ENCODE data around the gene RNF25. TPM values are rescaled to one million over a fixed set of nuclear protein-coding genes. Genes with fewer than 3 reads are reported as not detected.

The RNF25 gene
- total and polyA plus RNA-seq, 2 of the 8 experiments (the other 6 are each of a cell fraction or from before 2014, with no cell fraction given), result 19.6 to 29.6 TPM

DNA sequence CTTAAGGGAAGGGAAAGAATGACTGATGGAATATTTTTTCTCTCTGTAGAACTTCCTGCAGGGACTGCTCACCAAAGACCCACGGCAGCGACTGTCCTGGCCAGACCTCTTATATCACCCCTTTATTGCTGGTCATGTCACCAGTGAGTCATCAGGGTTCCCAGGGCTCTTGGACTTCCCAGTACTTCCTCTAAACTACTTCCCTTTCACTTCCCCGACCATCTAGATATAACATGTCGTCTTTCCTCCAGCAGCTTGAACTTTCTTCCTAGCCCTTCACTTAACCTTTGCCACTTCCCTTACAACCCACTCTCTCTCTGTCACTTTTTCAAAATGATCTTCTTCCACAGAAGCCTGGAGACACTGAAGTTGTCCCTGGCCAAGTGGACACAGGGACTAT, 7.3 kb upstream of the RNF25 start:
- Histone ChIP-seq H3K79me1 (ENCODE audit: low read depth, low read length) (no peaks in the 10 kb centered on the region), H2AK5ac (ENCODE audit: low read depth, low read length) (no peak overlapping the region), H3K36me3 (ENCODE audit: control insufficient read depth in 2 of 4, insufficient read depth in 4 of 4, low read length in 3 of 4) (peaks cover 0 to 19% (median 10%) of the 10 kb centered on the region in 4 experiments; a peak in 5 of 8 replicates), H2BK15ac (ENCODE audit: low read length) (no peak overlapping the region), H3K4me1 (replicated peaks in 1 of 4; ENCODE audit: control insufficient read depth in 3 of 4, insufficient read depth in 4 of 4, low read length in 3 of 4) (no peaks in the 10 kb centered on the region), H4K91ac (replicated peaks; ENCODE audit: insufficient read length, low read length) (no peak overlapping the region), H3K9me3 (ENCODE audit: insufficient read depth in 2 of 2, low read depth in 1 of 2, low read length in 1 of 2) (no peaks in the 10 kb centered on the region), H3K14ac (ENCODE audit: insufficient read length) (no peak overlapping the region), H4K5ac (ENCODE audit: insufficient read length, low read depth, low read length) (no peak overlapping the region), H2BK12ac (ENCODE audit: low read depth, low read length) (no peak overlapping the region), H2BK5ac (ENCODE audit: low read depth, low read length) (no peak overlapping the region), H3K27ac (ENCODE audit: low read depth, low read length) (no peak overlapping the region), H3K27me3 (replicated peaks in 1 of 4; ENCODE audit: control insufficient read depth in 3 of 4, extremely low read depth in 1 of 4, insufficient read depth in 3 of 4, low read length in 3 of 4) (no peaks in the 10 kb centered on the region), H3K23me2 (ENCODE audit: low read depth, low read length) (no peaks in the 10 kb centered on the region), H3K9ac (replicated peaks in 1 of 4; ENCODE audit: extremely low read depth in 1 of 4, low read depth in 3 of 4, low read length in 3 of 4) (no peak overlapping the region), H4K20me1 (replicated peaks in 1 of 2; ENCODE audit: control insufficient read depth in 1 of 2, insufficient read depth in 2 of 2, low read length in 2 of 2) (peaks cover 0 to 3% of the 10 kb centered on the region in 2 experiments), H3K4me2 (ENCODE audit: insufficient read depth in 1 of 2, low read depth in 2 of 2, low read length in 2 of 2) (no peak overlapping the region), H3K18ac (ENCODE audit: extremely low read depth, low read length) (no peak overlapping the region), H3K4ac (replicated peaks; ENCODE audit: insufficient read length, low read depth, low read length) (no peak overlapping the region), H2BK20ac (ENCODE audit: low read length) (no peak overlapping the region), H3K23ac (ENCODE audit: insufficient read length) (no peak overlapping the region), H2BK120ac (replicated peaks; ENCODE audit: low read depth, low read length) (no peak overlapping the region), H3K4me3 (ENCODE audit: extremely low read depth in 1 of 4, insufficient read depth in 2 of 4, low read depth in 3 of 4, low read length in 4 of 4) (no peak overlapping the region), H3K79me2 (ENCODE audit: control insufficient read depth in 1 of 2, insufficient read depth in 2 of 2, low read length in 2 of 2) (no peaks in the 10 kb centered on the region), H2AFZ (ENCODE audit: low read length) (no peak overlapping the region), H3K56ac (replicated peaks; ENCODE audit: insufficient read length, low read depth, low read length) (no peak overlapping the region), H4K8ac (ENCODE audit: extremely low read depth, insufficient read depth, low read length) (no peak overlapping the region)
- ChIA-PET CTCF (ENCODE audit: partially characterized antibody) (interaction anchor here (2.1 kb wide), 1 partner anchor 9 kb away, joined by 11 read pairs; no protein-coding TSS in a partner anchor), POLR2A (ENCODE audit: partially characterized antibody) (no interaction called here)
- DNase-seq (ENCODE audit: low read depth in 1 of 2, low spot score in 2 of 2) (no peak), FAIRE-seq (no peak)
- TF ChIP-seq JUN (IDR thresholded peaks at IDR 0.05; ENCODE audit: low read depth, low read length), result no peak
- TF ChIP-seq JUND (IDR thresholded peaks at IDR 0.05; ENCODE audit: low read length), result no peak
- no peak for TF ChIP-seq RFX5 (IDR thresholded peaks at IDR 0.05; ENCODE audit: borderline replicate concordance, low read depth, low read length)
- no peak for TF ChIP-seq CBX5 (IDR thresholded peaks at IDR 0.05; ENCODE audit: low read depth, low read length)
- no peak for TF ChIP-seq SP2 (IDR thresholded peaks at IDR 0.05; ENCODE audit: low read length)
- WGBS, 2 experiments (ENCODE audit: extremely low coverage in 1 of 2, insufficient coverage in 1 of 2, insufficient read length in 1 of 2, insufficient replicate concordance in 2 of 2, low coverage in 1 of 2, low lambda C conversion rate in 2 of 2, missing lambda C conversion rate in 1 of 2), result 87% methylated on average over 4 of the region's 4 CpGs; no CpG with 5 or more reads in 1 of the 2 experiments

Data from H1 (cell line).